ENCODE results near the gene CD48.
"Not testable (repeated sequence)": the region's sequence is repeated elsewhere in the genome, so short reads cannot be mapped to it uniquely, and the experiment has no call there.

CD48 gene

GRCh38 chr1:160741612-160742348 lies 30.2 kb upstream of the CD48 start:
- no peak for DNase-seq (ENCODE audit: low read depth)

- DNase-seq (ENCODE audit: low read depth) = no peak
Observed at GRCh38 chr1:160741092-160741501, 29.5 kb upstream of the CD48 start.

GRCh38 chr1:160740133-160740688 lies 28.6 kb upstream of the CD48 start:
- no peak for DNase-seq (ENCODE audit: low read depth)

GRCh38 chr1:160739098-160739511 lies 27.5 kb upstream of the CD48 start, which contains the start of gene SLAMF7:
Gene SLAMF7, plus strand, starts transcription at chr1:160739247. Its CDS starts 55 bp downstream, at chr1:160739302.
- no peak for DNase-seq (ENCODE audit: low read depth)

GRCh38 chr1:160738271-160738670 lies 26.6 kb upstream of the CD48 start:
- DNase-seq (ENCODE audit: low read depth) = no peak

- no peak for DNase-seq (ENCODE audit: low read depth)
Observed at GRCh38 chr1:160734301-160734700, 22.7 kb upstream of the CD48 start.

- DNase-seq (ENCODE audit: low read depth) = no peak
Observed at GRCh38 chr1:160733898-160734297, 22.3 kb upstream of the CD48 start.

- DNase-seq (ENCODE audit: low read depth) = no peak
Observed at GRCh38 chr1:160731990-160732389, 20.4 kb upstream of the CD48 start.

GRCh38 chr1:160731564-160731963 lies 19.9 kb upstream of the CD48 start:
- DNase-seq (ENCODE audit: low read depth) = not testable (repeated sequence)

- no peak for DNase-seq (ENCODE audit: low read depth)
Observed at GRCh38 chr1:160727316-160727640, 15.7 kb upstream of the CD48 start.

- DNase-seq (ENCODE audit: low read depth) = no peak
Observed at GRCh38 chr1:160726498-160727315, 15.1 kb upstream of the CD48 start.

- DNase-seq (ENCODE audit: low read depth) = no peak
Observed at GRCh38 chr1:160726114-160726497, 14.5 kb upstream of the CD48 start.

GRCh38 chr1:160724465-160725242 lies 13.0 kb upstream of the CD48 start:
- DNase-seq (ENCODE audit: low read depth) = no peak

- no peak for DNase-seq (ENCODE audit: low read depth)
Observed at GRCh38 chr1:160723332-160723731, 11.7 kb upstream of the CD48 start.

- DNase-seq (ENCODE audit: low read depth) = no peak
Observed at GRCh38 chr1:160722726-160723125, 11.1 kb upstream of the CD48 start.

- DNase-seq (ENCODE audit: low read depth) = no peak
Observed at GRCh38 chr1:160721473-160721872, 9.9 kb upstream of the CD48 start.

- no peak for DNase-seq (ENCODE audit: low read depth)
Observed at GRCh38 chr1:160720356-160721085, 8.9 kb upstream of the CD48 start.

- DNase-seq (ENCODE audit: low read depth) = no peak
Observed at GRCh38 chr1:160718210-160718609, 6.6 kb upstream of the CD48 start.

- no peak for DNase-seq (ENCODE audit: low read depth)
Observed at GRCh38 chr1:160717306-160717705, 5.7 kb upstream of the CD48 start.

- DNase-seq (ENCODE audit: low read depth) = no peak
Observed at GRCh38 chr1:160716013-160716412, 4.4 kb upstream of the CD48 start.

GRCh38 chr1:160714034-160714648 lies 2.5 kb upstream of the CD48 start:
- DNase-seq (ENCODE audit: low read depth) = not testable (repeated sequence)

Data from stimulated activated CD8-positive, alpha-beta memory T cell treated with anti-CD3 and anti-CD28 coated beads, Interleukin-15, amount 100 ng/mL, for 24 hours (primary cell).